Parathyroid adenoma (tissue), 2 donors: ENCODE measurements around the gene COL4A1.

Experiments
- H2AFZ ChIP-seq: fragments of 300-600 bp; sonication (generic); one replicate; pipeline ENCODE4 v1.7.0; 2017; ENCODE audit warnings: antibody characterized with exemption, mild to moderate bottlenecking
- H3K27ac ChIP-seq: fragments of 300-600 bp; sonication (generic); one replicate; pipeline ENCODE4 v1.7.0; 2017
- H3K27me3 ChIP-seq: fragments of 300-600 bp; sonication (generic); one replicate; pipeline ENCODE4 v1.7.0; 2017; ENCODE audit warnings: low read length; ENCODE audit not compliant: control insufficient read depth, insufficient read depth
- H3K36me3 ChIP-seq: fragments of 300-600 bp; sonication (generic); one replicate; pipeline ENCODE4 v1.7.0; 2017; ENCODE audit warnings: low read length; ENCODE audit not compliant: control insufficient read depth, insufficient read depth
- H3K4me1 ChIP-seq: fragments of 300-600 bp; sonication (generic); one replicate; pipeline ENCODE4 v1.7.0; 2017; ENCODE audit warnings: control low read depth
- H3K4me2 ChIP-seq: fragments of 300-600 bp; sonication (generic); one replicate; pipeline ENCODE4 v1.7.0; 2017; ENCODE audit warnings: low read length
- H3K4me3 ChIP-seq: fragments of 300-600 bp; sonication (generic); one replicate; pipeline ENCODE4 v1.7.0; 2017; ENCODE audit warnings: low read depth, low read length
- H3K79me2 ChIP-seq: fragments of 300-600 bp; sonication (generic); one replicate; pipeline ENCODE4 v1.7.0; 2017; ENCODE audit warnings: control low read depth
- H3K9ac ChIP-seq: fragments of 300-600 bp; sonication (generic); one replicate; pipeline ENCODE4 v1.7.0; 2017; ENCODE audit warnings: mild to moderate bottlenecking
- H3K9me3 ChIP-seq: fragments of 300-600 bp; sonication (generic); one replicate; pipeline ENCODE4 v1.7.0; 2017; ENCODE audit warnings: low read length; ENCODE audit not compliant: control insufficient read depth
- TF ChIP-seq, protein P1 (sequence below): fragments of 300-600 bp; sonication (generic); IDR thresholded peaks from one replicate; pipeline ENCODE4 v1.7.0; 2017; ENCODE audit warnings: antibody characterized with exemption, mild to moderate bottlenecking
- donor health status: primary hyperparathyroidism.

The COL4A1 gene

DNA sequence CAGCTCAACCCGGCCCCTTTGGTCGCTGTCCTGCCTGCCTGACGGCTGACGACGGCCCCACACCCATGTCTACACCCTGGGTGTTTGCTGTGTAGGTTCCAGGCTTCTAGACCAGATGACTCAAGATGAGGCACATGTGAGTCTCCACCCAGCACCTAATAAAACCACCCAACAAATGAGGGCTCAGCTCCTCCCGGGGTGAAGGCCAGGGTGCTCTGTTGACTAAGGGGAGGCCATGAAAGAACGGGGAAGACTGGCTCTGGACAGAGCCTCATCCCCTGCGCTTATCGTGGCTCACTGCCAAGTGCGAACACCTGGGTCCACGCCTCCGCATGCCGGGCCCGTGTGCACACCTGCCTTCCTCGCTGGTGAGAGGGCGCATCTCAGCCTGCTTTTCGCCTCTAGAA lies 39.7 kb upstream of the COL4A1 start:
- H3K9ac ChIP-seq: no peak overlapping the region

DNA sequence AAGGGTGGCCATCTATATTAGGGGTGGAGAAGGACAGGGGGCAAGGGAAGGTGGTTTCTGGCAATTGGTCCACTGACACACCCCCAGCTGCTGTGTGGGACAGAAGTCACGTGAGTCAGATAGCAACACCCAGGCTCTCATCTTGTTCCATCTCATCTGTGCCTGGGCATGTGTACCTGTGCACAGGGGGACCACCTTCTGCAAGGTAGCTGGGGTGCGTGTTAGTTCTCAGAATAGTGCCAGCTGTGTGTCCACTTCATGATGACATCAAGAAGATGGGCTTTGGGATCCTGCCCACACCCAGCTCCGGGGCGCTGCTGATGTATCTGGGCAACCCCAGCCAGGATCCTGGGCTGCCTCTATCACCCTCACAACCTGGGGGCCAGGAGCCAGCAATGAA lies 38.7 kb upstream of the COL4A1 start:
- Histone ChIP-seq H3K4me2 (no peak overlapping the region), H3K36me3 (no peaks in the 10 kb centered on the region), H3K27ac (no peak overlapping the region), H3K9me3 (no peaks in the 10 kb centered on the region), H3K4me1 (no peaks in the 10 kb centered on the region), H3K9ac (no peak overlapping the region), H3K27me3 (peaks cover 3% of the 10 kb centered on the region), H3K79me2 (no peaks in the 10 kb centered on the region), H2AFZ (no peak overlapping the region), H3K4me3 (no peak overlapping the region)
- TF ChIP-seq, protein P1, sequence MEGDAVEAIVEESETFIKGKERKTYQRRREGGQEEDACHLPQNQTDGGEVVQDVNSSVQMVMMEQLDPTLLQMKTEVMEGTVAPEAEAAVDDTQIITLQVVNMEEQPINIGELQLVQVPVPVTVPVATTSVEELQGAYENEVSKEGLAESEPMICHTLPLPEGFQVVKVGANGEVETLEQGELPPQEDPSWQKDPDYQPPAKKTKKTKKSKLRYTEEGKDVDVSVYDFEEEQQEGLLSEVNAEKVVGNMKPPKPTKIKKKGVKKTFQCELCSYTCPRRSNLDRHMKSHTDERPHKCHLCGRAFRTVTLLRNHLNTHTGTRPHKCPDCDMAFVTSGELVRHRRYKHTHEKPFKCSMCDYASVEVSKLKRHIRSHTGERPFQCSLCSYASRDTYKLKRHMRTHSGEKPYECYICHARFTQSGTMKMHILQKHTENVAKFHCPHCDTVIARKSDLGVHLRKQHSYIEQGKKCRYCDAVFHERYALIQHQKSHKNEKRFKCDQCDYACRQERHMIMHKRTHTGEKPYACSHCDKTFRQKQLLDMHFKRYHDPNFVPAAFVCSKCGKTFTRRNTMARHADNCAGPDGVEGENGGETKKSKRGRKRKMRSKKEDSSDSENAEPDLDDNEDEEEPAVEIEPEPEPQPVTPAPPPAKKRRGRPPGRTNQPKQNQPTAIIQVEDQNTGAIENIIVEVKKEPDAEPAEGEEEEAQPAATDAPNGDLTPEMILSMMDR: no peak

More for the DNA sequence above, 39.7 kb upstream of the COL4A1 start:
- no peaks in the 10 kb centered on the region for H3K9me3 ChIP-seq
- no peaks in the 10 kb centered on the region for H3K36me3 ChIP-seq
- H3K4me1 ChIP-seq: no peaks in the 10 kb centered on the region
- no peak overlapping the region for H2AFZ ChIP-seq
- H3K79me2 ChIP-seq: no peaks in the 10 kb centered on the region
- no peak overlapping the region for H3K27ac ChIP-seq
- no peak overlapping the region for H3K4me3 ChIP-seq
- peaks cover 3% of the 10 kb centered on the region for H3K27me3 ChIP-seq
- no peak overlapping the region for H3K4me2 ChIP-seq
- TF ChIP-seq, protein P1: no peak

DNA sequence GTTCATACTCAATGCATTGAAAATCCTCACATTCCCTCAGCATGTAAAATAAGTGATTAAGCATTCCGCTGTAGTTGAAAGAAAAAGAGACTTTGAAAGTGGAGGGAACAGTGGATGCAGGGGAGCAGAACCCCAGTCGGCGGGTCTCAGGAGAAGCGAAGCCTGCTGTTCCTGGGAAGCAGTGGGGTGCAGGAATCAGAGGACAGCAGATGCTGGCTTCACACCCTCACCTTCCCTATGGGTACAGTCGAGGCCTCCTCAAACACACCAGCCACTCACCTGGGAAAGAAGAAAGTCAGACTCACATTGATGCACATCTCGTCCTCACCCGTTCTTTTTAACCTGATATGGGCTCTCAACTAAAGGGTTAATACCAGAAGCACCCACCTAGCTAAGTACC lies 38.3 kb upstream of the COL4A1 start:
- Histone ChIP-seq H3K27me3 (peaks cover 3% of the 10 kb centered on the region), H3K4me3 (no peak overlapping the region), H3K27ac (no peak overlapping the region), H3K36me3 (no peaks in the 10 kb centered on the region), H2AFZ (no peak overlapping the region), H3K9ac (no peak overlapping the region), H3K79me2 (no peaks in the 10 kb centered on the region), H3K4me2 (no peak overlapping the region), H3K4me1 (no peaks in the 10 kb centered on the region), H3K9me3 (no peaks in the 10 kb centered on the region)
- TF ChIP-seq, protein P1: no peak

DNA sequence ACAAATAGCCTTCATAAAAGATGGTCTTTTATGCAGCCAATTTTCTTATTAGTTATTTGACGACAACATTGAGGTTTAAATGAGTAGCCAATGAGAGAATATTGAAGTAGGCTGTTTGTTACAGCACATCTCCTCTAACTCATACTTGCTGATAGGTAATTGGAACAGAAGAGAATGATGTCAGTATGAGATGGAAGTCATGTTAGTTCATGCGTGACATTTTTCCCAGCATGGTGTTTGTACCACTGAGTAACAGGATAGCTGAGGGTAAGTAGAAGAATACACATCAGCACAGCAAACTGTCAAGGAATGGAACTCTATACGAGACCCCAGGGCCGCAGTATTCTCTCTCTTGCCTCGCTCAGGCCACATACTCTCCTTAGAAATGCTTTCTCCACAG lies 37.4 kb upstream of the COL4A1 start:
- H3K4me3 ChIP-seq: no peak overlapping the region
- no peaks in the 10 kb centered on the region for H3K9me3 ChIP-seq
- H3K36me3 ChIP-seq: no peaks in the 10 kb centered on the region
- H3K9ac ChIP-seq: no peak overlapping the region
- no peak overlapping the region for H2AFZ ChIP-seq
- no peaks in the 10 kb centered on the region for H3K79me2 ChIP-seq
- no peak overlapping the region for H3K27ac ChIP-seq
- no peaks in the 10 kb centered on the region for H3K4me1 ChIP-seq
- TF ChIP-seq, protein P1: no peak
- H3K4me2 ChIP-seq: no peak overlapping the region
- peaks cover 3% of the 10 kb centered on the region for H3K27me3 ChIP-seq

DNA sequence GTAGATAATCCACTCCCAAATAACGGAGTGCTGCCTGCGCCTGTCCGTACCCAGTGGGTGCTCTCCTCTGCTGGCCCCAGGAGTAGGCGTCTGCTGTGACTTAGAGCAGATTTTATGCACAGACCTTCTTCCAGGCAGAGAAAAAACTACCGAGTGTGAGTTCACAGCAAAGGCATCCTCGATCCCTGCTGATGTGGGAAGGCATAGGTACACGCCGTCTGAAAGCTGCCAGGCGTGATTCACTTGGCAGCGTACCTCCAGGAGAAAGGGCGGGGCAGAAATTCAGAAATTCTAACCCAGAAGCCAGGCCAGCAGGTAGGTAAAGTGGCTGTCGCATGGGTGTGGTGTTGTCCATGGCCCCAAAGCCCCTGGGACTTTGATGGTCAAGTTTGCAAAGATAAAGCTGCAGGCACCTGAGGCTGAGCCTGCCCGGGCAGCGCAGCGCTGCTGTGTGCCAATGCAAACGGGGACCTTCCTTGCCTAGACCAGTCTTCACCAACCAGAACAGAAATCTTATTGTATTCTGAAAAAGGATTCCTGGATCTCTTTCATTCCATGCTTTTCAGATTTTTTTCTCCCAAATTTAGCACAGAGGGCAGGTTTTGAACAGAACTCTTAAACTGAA lies 36.4 kb upstream of the COL4A1 start:
- Histone ChIP-seq H3K9ac (no peak overlapping the region), H3K4me2 (no peak overlapping the region), H3K4me1 (no peaks in the 10 kb centered on the region), H3K36me3 (no peaks in the 10 kb centered on the region), H3K9me3 (no peaks in the 10 kb centered on the region), H3K4me3 (no peak overlapping the region), H3K27ac (no peak overlapping the region), H3K27me3 (peaks cover 3% of the 10 kb centered on the region), H3K79me2 (no peaks in the 10 kb centered on the region), H2AFZ (no peak overlapping the region)
- TF ChIP-seq, protein P1: no peak
